HPDE6-E6E7 (cell line): ENCODE measurements around the gene THOP1.
"Not testable (repeated sequence)": the region's sequence is repeated elsewhere in the genome, so short reads cannot be mapped to it uniquely, and the experiment has no call there.

ENCODE experiments used
- DNase-seq: peaks from one replicate; pipeline ENCODE4 v3.0.0; 2011; ENCODE audit warnings: missing footprints; ENCODE audit errors: extremely low spot score

The THOP1 gene

DNA sequence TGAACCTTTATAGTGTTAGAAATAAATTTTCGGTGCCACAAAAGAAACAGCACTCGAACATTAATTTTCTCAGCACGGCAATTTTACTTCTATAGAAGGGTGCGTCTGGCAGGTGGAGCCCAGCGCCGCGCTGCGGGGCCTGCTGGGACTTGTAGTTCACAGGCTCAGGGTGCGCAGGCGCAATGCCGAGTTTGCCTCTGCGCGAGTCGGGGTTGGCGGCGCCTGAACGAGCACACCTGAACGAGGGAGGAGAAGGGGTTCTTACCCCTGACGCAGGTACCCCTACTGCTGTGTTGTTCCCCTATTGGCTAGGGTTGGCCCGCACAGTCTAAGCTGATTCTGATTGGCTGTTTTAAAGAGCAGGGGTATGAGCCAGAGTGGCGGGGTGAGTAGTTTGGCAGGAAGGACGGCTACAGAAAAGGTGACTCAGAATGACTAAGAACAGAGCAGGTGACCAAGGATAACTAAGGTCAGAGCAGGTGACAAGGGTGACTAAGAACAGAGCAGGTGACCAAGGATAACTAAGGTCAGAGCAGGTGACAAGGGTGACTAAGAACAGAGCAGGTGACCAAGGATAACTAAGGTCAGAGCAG lies 32.0 kb downstream of the THOP1 start:
- not testable (repeated sequence) for DNase-seq

DNA sequence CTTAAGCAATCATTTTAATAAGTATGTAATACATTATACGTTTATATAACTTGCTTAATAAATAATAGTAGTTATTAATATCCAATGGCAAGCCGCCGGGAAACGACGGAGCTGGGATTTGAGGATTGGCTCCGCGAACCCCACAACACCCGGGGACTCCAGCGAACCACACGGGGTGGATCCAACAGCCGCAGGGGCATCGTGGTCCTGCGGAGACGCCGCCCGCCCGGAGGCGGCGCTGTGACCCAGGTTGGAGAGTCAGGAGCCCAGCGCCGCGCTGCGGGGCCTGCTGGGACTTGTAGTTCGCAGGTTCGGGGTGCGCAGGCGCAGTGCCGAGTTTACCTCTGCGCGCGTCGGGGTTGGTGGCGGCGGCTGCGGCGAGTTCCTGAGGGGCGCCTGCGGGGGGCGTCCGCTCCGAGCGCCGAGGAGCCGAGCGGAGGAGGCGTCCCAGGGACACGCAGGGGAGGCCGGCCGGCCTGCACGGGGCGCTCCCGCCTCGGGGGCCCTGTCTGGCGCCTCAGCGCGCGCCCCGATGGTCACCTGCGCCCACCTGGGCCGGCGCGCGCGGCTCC lies 34.3 kb downstream of the THOP1 start, which contains the start of gene ZNF554:
ZNF554 (plus strand) TSS at position 329 of the 572 bp plus-strand sequence; CDS start at position 533, 204 bp downstream.
- DNase-seq: peak; percentile 94

DNA sequence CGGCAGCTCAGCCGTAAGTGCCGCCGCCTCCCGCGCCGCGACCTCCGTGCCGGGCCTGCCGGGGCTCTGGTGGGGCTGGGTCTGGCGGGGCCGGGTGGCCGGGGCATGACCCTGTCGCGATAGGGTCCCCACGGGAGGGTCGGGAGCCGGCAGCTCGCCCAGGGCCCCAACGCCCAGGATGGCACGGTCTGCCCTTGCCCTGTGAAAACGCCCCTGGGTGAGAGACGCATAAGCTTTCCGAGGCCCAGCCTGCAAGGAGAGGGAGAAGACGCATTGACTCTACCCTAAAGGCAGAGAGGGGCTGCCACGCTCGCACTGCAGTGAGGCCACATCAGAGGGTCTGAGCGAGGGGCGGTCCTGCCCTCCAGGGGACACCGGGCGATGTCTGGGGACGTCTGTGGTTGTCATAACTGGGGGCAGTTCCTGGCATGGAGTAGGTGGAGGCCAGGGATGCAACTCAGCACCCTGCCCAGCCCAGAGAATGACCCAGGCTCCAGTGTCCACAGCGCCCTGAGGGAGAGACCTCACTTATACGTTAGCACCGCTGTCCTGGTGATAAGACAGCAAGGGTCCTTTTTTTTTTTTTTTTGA lies 34.9 kb downstream of the THOP1 start:
- no peak for DNase-seq

DNA sequence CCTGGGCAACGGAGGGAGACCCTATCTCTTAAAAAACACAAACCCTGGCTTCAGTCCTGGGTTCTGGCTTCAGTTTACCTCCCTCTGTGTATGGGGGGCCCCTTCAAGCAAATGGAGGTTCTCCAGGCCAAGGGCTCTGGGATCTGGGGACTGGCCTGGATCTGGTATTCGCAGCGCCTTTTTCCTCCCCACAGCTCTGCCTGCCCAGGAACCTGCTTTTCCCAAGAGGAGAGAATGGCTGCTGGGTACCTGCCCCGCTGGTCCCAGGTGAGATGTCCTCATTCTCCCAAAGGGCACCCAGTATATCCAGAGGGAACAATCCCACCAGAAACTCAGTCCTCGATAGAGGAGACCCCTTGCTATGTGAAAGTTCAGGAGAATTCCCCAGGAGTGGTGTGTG lies 37.5 kb downstream of the THOP1 start:
- no peak for DNase-seq

DNA sequence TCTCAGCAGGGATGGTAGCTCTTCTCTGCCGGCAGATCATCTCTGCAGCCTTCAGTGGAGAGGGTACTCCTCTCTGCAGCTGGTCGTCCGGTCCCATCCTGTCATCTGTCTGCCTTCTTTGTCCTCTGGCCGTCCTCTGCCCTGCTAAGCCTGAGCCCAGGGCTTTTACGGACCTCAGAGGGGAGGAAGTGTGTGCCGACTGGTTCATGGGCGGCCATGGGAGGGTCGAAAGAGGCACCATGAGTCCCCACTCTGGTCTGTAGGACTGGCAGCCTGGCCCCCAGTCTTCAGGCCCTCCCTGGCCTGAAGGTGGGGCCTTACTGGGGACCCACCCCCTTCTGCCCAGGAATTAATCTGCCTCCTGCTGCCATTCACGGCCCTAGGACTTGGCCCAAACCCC lies 38.3 kb downstream of the THOP1 start:
- no peak for DNase-seq

DNA sequence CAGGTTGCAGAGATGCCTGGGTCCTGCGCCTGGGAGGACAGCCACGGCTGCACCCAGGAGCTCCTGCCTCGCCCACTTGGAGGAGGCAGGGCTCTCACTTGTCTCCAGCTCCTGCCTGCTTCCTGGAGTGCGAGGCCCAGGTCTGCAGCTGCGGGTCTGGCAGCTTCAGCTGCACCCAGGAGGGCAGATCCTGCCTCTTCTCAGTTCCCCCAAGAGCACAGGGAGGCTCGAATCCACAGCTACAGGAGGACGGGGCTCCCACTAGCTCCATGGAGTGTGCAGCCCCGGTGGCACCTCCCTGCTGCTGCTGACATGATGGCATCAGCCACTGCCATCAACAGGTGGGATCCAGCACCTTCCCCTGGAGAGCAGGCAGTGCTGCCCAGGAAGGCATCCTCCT lies 38.8 kb downstream of the THOP1 start:
- no peak for DNase-seq

DNA sequence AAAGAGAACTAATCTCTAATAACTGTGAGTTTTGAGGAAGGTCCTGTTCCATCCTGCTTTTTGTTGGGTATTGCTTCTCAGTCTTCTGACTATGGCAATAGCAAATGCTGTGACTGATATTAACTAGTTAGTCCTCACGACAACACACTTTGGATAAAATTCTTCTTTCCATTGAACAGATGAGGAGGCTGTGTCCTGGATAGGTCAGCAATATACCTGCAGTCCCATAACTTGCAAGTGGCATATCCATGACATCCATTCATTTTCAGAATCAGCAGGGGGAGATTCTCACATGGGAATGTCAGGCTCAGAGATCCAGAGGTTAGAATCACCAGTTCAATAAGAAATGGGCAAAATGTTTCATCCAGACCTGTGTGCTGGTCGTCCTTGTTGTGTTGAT lies 41.7 kb downstream of the THOP1 start:
- no peak for DNase-seq

DNA sequence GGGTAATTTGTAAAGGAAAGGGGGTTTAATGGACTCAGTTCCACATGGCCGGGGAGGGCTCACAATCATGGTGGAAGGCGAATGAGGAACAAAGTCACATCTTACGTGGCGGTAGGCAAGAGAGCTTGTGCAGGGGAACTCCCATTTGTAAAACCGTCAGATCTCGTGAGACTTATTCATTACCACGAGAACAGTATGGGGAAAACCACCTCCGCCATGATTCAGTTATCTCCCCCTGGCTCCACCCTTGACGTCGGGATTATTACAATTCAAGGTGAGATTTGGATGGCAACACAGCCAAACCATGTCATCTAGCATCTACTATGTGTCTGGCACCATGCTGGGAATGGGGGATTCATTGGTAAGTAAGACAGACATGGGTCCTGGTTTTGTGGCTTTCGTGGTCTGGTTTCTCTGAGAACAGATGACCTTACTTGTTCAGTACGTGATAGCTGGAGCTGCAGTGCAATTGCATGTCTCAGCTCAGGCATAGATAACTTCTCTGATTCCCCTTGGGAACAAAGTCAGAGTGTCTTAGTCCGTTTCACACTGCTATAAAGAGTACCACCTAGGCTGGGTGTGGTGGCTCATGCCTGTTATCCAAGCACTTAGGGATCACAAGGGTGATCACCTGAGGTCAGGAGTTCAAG lies 42.7 kb downstream of the THOP1 start:
- DNase-seq: no peak

DNA sequence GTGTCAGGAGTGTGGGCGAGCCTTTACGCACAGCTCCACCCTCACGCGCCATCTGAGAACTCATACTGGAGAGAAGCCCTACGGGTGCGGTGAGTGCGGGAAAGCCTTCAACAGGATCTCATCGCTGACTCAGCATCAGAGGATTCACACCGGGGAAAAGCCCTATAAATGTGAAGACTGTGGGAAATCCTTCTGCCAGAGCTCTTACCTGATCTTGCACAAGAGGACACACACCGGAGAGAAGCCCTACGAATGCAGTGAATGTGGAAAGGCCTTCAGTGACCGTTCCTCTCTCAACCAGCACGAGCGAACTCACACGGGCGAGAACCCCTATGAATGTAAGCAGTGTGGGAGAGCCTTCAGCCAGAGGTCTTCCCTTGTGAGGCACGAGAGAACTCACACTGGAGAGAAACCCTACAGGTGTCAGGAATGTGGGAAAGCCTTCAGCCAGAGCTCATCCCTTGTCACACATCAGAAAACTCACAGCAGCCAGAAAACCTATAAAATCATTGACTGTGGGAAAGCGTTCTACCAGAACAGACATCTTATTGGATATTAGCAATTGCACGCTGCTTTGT lies 49.1 kb downstream of the THOP1 start:
- no peak for DNase-seq

DNA sequence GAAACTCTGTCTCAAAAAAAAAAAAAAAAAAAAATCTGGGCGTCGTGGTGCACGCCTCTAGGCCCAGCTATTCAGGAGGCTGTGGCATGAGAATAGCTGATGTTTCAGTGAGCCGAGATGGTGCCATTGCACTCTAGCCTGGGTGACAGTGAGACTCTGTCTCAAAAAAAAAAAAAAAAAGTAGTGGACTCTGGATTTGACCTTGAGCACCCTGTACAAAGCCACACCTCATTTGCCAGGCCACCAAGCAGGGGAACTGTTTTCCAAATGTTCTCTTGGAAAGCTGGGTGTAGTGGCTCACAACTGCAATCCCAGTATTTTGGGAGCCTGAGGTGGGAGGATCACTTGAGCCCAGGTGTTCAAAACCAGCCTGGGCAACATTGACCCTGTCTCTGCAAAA lies 52.1 kb downstream of the THOP1 start:
- no peak for DNase-seq

DNA sequence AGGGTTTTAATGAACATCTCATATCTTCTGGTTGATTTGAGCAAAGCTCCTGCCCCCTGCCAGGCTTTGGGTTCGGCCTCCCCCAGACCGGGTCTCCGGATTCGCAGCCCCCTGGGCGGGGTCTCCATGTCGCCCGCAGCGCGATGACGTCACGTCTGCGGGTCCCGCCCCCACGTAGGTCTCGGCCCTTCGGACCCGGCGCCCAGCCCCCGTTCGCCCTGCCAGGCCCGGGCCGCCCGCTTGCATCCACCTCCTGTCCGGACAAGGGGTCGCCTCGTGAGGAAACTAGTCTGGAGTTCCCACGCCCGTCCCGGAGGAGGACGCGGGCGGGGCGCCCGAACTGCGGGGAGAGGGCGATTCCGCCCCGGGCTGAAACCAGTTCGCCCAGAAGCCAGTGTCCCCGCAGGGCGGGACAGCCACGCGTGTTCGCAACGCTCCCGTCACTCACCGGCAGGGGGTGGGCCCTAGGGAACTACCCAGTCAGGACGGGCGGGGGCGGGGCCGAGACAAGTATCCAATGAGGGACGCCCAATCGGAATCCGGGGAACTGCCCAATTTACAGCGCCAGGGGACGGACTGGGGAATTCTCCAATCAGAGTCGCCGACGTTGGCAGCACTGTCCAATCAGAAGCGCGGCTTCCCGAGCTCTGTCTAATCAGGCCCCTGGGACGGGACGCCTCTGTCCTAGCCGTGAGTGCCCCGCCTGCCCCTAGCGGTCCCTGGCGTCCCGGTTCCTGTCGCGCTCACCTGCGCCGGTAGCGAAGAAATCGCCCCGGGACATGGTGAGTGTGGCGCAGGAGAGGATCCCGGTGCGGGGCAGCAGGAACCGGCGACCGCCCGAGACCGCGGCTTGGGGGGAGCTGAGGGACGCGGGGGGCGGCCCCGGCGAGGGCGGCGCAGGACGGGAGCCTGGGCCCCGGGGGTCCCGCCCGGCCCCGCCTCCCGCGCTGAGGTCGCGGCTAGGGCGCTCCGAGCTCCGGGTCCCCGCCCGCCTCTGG lies 55.8 kb downstream of the THOP1 start, which contains the start of gene ZNF555:
ZNF555 (plus strand) TSS at position 682 of the 998 bp plus-strand sequence; CDS start at position 780, 98 bp downstream.
- peak; percentile 99 for DNase-seq

DNA sequence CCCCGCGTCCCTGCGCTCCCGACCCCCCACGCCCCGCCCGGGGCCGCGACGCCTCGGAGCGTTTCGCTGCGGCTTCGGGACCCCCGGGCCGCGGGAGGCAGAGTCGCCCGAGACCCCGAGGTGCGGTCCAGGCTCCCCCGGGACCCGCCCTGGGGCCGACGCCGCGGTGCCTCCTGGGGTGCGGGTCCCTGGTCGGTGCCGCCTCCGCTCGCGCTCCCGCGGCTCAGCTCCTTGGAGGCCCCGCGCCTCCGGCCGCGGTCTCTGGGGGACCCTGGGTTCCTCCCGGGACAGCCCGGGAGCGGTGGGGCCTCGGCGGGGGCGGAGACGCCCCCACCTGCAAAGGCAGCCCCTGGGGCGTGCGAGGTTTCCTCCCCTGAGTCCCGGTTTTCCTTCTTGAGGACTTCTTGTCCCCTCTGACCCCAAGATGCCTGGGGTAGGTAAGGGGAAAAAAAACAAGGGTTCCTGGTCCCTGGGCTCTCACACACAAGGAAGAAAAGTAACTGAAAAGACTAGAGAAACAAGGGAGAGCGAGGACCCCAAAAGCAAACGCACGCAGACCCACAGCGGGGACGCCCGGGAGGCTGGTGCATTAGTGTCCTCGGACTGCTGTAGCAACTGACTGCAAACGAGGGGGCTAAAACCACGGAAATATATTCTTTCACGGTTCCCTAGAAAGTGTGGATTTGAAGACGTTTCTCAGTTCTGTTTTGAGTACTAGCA lies 56.7 kb downstream of the THOP1 start:
- no peak for DNase-seq

DNA sequence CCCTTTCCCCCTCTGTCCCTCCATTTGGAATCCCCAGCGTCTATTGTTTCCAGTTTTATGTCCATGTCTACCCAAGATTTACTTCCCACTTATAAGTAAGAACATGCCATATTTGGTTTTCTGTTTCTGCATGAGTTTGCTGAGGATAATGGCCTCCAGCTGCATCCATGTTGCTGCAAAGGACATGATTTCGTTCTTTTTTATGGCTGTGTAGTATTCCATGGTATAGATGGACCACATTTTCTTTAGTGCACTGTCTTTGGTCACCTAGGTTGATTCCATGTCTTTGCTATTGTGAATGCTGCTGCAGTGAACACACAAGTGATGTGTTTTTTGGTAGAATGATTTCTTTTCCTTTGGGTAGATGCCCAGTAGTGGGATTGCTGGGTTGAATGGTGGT lies 59.8 kb downstream of the THOP1 start:
- DNase-seq: no peak

DNA sequence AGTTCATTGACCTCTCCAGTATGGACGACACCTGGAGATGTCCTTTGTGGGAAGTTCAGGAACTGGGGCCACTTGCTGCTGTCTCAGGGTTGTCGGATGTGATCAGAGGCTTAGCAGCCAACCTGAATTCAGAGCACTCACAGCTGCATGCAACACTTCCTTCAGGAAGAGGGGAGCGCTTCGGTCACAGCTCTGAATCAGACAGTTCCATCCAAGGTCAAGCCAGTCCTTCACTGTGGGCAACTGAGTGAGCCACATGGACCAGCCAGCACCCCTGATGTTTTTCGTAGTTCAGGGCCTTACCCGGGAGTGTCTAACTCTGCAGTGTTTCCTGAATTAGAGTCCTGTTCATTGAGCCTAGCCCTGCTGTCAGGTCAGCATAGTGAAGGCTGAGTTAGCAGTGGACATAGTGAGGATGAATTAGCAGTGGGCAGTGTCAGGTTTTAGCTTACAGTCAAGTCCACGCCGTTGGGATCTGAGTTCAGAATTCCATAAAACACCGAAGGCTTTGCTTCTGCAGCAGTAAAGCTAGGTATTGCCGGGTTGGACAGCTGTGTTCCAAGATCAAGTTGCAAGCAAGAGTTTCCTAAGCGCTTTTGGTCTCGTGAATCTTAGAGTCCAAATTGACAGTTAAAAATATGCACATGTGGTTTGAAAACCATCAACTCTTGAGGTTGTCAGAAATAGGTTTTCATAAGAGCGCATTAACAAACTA lies 61.0 kb downstream of the THOP1 start:
- DNase-seq: no peak

DNA sequence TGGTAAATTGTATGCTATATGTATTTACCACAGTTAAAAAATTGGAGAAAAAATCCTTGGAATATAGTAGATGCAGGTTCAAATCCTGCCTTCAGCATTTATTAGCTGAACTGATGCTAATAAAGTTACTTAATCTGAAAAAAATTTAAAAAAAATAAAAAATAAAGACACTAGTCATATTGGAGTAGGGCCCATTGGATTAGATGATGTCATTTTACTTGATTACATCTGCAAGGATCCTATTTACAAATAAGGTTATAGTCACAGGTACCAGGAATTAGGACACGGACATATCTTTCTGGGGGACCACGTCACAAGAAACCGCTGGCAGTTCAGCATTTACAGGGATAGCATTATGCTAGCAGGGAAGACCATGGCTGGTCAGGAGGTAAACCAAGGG lies 62.2 kb downstream of the THOP1 start:
- DNase-seq: no peak

DNA sequence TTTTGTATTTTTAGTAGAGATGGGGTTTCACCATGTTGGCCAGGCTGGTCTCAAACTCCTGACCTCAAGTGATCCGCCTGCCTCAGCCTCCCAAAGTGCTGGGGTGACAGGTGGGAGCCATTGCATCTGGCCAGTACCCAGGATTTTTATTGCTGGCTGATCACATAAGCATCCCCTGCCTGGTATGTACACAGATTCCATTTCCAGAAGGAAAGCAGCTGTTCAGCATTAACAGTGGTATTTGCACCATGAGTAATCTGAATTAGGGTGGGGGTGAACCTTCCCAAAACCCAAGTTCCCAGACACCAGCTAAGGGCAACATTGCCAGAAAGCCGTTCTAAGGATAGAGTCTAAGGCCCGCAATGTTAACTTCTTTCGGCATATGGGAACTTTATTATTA lies 63.3 kb downstream of the THOP1 start:
- DNase-seq: no peak

DNA sequence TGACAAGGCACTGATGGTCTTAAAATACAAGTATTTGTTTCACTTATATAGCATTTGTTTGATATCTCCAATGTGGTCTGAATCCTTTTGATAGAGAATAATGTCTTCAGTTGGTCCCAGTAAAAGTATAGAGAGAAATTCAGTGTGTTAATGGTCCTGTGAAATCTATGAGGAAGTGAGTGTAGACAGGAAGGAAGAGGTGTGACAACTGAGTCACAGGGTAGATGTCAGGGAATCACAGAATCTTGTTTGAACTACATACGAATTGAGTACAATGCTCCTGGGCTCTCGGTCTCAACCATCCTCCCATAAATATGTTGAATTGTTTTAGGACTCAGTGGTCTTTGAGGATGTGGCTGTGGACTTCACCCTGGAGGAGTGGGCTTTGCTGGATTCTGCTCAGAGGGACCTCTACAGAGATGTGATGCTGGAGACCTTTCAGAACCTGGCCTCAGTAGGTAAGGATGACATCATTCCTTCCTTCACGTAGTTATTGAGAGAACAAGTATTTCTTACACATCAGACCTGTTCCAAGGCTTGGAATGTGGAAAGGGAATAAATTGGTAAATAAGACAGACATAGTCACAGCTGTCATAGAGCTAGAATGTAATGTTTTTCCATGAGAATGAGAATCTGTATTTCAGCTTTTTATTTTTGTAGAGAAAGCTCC lies 65.1 kb downstream of the THOP1 start:
- no peak for DNase-seq

DNA sequence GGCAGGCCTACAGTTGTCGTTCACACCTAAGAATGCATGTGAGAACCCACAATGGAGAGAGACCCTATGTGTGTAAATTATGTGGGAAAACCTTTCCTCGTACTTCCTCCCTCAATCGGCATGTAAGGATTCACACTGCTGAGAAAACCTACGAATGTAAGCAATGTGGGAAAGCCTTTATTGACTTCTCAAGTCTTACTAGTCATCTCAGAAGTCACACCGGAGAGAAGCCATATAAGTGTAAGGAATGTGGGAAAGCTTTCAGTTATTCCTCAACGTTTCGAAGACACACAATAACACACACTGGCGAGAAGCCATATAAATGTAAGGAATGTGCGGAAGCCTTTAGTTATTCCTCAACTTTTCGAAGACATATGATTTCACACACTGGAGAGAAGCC lies 67.3 kb downstream of the THOP1 start:
- no peak for DNase-seq

DNA sequence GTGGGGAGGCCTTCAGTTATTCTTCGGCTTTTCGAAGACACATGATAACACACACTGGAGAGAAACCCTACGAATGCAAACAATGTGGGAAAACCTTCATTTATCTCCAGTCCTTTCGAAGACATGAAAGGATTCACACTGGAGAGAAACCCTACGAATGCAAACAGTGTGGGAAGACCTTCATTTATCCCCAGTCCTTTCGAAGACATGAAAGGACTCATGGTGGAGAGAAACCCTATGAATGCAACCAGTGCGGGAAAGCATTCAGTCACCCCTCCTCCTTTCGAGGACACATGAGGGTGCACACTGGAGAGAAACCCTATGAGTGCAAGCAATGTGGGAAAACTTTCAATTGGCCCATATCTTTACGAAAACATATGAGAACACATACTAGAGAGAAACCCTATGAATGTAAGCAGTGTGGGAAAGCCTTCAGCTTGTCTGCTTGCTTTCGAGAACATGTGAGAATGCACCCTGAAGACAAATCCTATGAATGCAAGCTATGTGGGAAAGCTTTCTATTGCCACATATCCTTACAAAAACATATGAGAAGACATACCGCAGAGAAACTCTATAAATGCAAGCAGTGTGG lies 67.8 kb downstream of the THOP1 start:
- no peak for DNase-seq
